ENCODE data around the gene MYCBP2. TPM values are rescaled to one million over a fixed set of nuclear protein-coding genes. Genes with fewer than 3 reads are reported as not detected.
"Not testable (repeated sequence)": the region's sequence is repeated elsewhere in the genome, so short reads cannot be mapped to it uniquely, and the experiment has no call there.

MYCBP2 gene
- total RNA-seq, 1 donor from 2014 or later = 37.4 TPM

- FAIRE-seq (no peak), DNase-seq (ENCODE audit: low read depth) (no peak)
- no peaks in the 10 kb centered on the region for H3K36me3 ChIP-seq (ENCODE audit: control insufficient read depth, insufficient read depth, low read length)
- no peak for TF ChIP-seq CTCF (IDR thresholded peaks at IDR 0.05; ENCODE audit: insufficient read depth, low read length, severe bottlenecking)
- H3K27me3 ChIP-seq (ENCODE audit: control insufficient read depth, insufficient read depth, low read length) = no peaks in the 10 kb centered on the region
- no peak overlapping the region for H3K4me3 ChIP-seq (ENCODE audit: low read depth, low read length)
These were observed 29.3 kb upstream of the MYCBP2 start for GRCh38 chr13:77356155-77356554.

- no peak for TF ChIP-seq CTCF (IDR thresholded peaks at IDR 0.05; ENCODE audit: insufficient read depth, low read length, severe bottlenecking)
- no peak for FAIRE-seq
- Histone ChIP-seq H3K36me3 (ENCODE audit: control insufficient read depth, insufficient read depth, low read length) (no peaks in the 10 kb centered on the region), H3K27me3 (ENCODE audit: control insufficient read depth, insufficient read depth, low read length) (no peaks in the 10 kb centered on the region), H3K4me3 (ENCODE audit: low read depth, low read length) (no peak overlapping the region)
- no peak for DNase-seq (ENCODE audit: low read depth)
These were observed 27.1 kb upstream of the MYCBP2 start for GRCh38 chr13:77353995-77354394.

GRCh38 chr13:77351315-77351714 lies 24.4 kb upstream of the MYCBP2 start:
- no peak for TF ChIP-seq CTCF (IDR thresholded peaks at IDR 0.05; ENCODE audit: insufficient read depth, low read length, severe bottlenecking)
- DNase-seq (ENCODE audit: low read depth) (no peak), FAIRE-seq (no peak)
- Histone ChIP-seq H3K27me3 (ENCODE audit: control insufficient read depth, insufficient read depth, low read length) (no peaks in the 10 kb centered on the region), H3K36me3 (ENCODE audit: control insufficient read depth, insufficient read depth, low read length) (no peaks in the 10 kb centered on the region), H3K4me3 (ENCODE audit: low read depth, low read length) (no peak overlapping the region)

GRCh38 chr13:77350811-77351210 lies 23.9 kb upstream of the MYCBP2 start:
- no peak for TF ChIP-seq CTCF (IDR thresholded peaks at IDR 0.05; ENCODE audit: insufficient read depth, low read length, severe bottlenecking)
- no peaks in the 10 kb centered on the region for H3K27me3 ChIP-seq (ENCODE audit: control insufficient read depth, insufficient read depth, low read length)
- DNase-seq (ENCODE audit: low read depth) (no peak), FAIRE-seq (no peak)
- no peak overlapping the region for H3K4me3 ChIP-seq (ENCODE audit: low read depth, low read length)
- H3K36me3 ChIP-seq (ENCODE audit: control insufficient read depth, insufficient read depth, low read length) = no peaks in the 10 kb centered on the region

- no peak for TF ChIP-seq CTCF (IDR thresholded peaks at IDR 0.05; ENCODE audit: insufficient read depth, low read length, severe bottlenecking)
- no peak for FAIRE-seq
- Histone ChIP-seq H3K4me3 (ENCODE audit: low read depth, low read length) (no peak overlapping the region), H3K27me3 (ENCODE audit: control insufficient read depth, insufficient read depth, low read length) (no peaks in the 10 kb centered on the region), H3K36me3 (ENCODE audit: control insufficient read depth, insufficient read depth, low read length) (no peaks in the 10 kb centered on the region)
- DNase-seq (ENCODE audit: low read depth) = no peak
These were observed 22.5 kb upstream of the MYCBP2 start for GRCh38 chr13:77349365-77349764.

- FAIRE-seq = not testable (repeated sequence)
These were observed 20.5 kb upstream of the MYCBP2 start for GRCh38 chr13:77347351-77347750.

More at GRCh38 chr13:77347351-77347750, 20.5 kb upstream of the MYCBP2 start:
- H3K4me3 ChIP-seq (ENCODE audit: low read depth, low read length); H3K27me3 ChIP-seq (ENCODE audit: control insufficient read depth, insufficient read depth, low read length); DNase-seq (ENCODE audit: low read depth); H3K36me3 ChIP-seq (ENCODE audit: control insufficient read depth, insufficient read depth, low read length): not testable (repeated sequence)

Data from bronchial epithelial cell (primary cell).